Lower lobe of right lung (tissue), 2 donors: ENCODE data around the gene TRIB2. TPM values are rescaled to one million over a fixed set of nuclear protein-coding genes. Genes with fewer than 3 reads are reported as not detected.

Source experiments
- ATAC-seq, 2 donors: fragments of 200-7000 bp; cut with Tn5 transposase; one replicate each; pipeline ENCODE4 v1.9.1; 2020 to 2022; ENCODE audit warnings: mild to moderate bottlenecking in 2 of 2, moderate library complexity in 2 of 2
- DNase-seq: peaks from one replicate; pipeline ENCODE4 v3.0.0-alpha.2; 2020
- H3K27ac ChIP-seq: fragments of 200-600 bp; one replicate; pipeline ENCODE4 v1.8.0; 2022
- H3K27me3 ChIP-seq: fragments of 200-600 bp; one replicate; pipeline ENCODE4 v1.8.0; 2022; ENCODE audit warnings: low read depth
- H3K36me3 ChIP-seq: fragments of 200-600 bp; one replicate; pipeline ENCODE4 v1.8.0; 2022; ENCODE audit warnings: mild to moderate bottlenecking
- H3K4me1 ChIP-seq: fragments of 200-600 bp; one replicate; pipeline ENCODE4 v1.8.0; 2022
- H3K4me3 ChIP-seq: fragments of 200-600 bp; one replicate; pipeline ENCODE4 v1.8.0; 2022; ENCODE audit warnings: mild to moderate bottlenecking
- H3K9me3 ChIP-seq: fragments of 200-600 bp; one replicate; pipeline ENCODE4 v1.8.0; 2022
- intact Hi-C: fragments of 100-400 bp; cut with DNase I; formaldehyde crosslinking; loops from one replicate; pipeline ENCODE4 v1.11.0; 2022
- total RNA-seq: library from RNA; stranded (reverse); fragmentation: NEBNext Ultra II Directional; extraction: Animal tissue kit (Norgen Biotek cat#: 25700); gene quantifications from one replicate; pipeline ENCODE4 v1.2.1, GENCODE V29; 2021
- TF ChIP-seq, protein P1 (sequence below): fragments of 200-600 bp; IDR thresholded peaks from one replicate; pipeline ENCODE4 v1.8.0; 2022; ENCODE audit warnings: antibody characterized with exemption, mild to moderate bottlenecking
- donor health status: DM: no; HTN: yes; CAD: no; lungs with severe emphysema.

Gene TRIB2
- total RNA-seq, 1 donor from 2014 or later: 35.1 TPM

DNA sequence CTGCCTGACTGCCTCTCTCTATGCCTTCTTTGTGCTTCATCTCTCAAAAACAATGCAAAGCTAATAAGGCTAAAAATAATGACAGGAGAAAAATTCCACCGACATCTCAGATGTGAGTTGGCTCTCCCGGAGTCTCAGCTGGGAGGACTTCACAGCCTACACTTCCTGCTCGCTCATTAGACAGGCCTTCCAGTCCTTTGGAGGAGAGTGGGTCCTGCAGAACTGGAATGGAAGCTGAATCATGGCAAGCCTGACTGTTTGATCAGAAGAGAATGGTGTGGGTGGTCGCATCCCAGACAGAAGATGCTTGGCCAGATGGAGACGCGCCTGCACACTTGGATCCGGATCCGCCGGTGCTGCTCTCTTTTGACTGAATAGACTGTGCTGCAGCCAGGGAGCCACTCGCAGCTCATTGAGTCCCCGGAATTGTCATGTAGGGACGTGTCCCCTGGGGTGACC is 49.7 kb downstream of the TRIB2 start:
- TF ChIP-seq, protein P1, sequence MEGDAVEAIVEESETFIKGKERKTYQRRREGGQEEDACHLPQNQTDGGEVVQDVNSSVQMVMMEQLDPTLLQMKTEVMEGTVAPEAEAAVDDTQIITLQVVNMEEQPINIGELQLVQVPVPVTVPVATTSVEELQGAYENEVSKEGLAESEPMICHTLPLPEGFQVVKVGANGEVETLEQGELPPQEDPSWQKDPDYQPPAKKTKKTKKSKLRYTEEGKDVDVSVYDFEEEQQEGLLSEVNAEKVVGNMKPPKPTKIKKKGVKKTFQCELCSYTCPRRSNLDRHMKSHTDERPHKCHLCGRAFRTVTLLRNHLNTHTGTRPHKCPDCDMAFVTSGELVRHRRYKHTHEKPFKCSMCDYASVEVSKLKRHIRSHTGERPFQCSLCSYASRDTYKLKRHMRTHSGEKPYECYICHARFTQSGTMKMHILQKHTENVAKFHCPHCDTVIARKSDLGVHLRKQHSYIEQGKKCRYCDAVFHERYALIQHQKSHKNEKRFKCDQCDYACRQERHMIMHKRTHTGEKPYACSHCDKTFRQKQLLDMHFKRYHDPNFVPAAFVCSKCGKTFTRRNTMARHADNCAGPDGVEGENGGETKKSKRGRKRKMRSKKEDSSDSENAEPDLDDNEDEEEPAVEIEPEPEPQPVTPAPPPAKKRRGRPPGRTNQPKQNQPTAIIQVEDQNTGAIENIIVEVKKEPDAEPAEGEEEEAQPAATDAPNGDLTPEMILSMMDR: no peak
- H3K27me3 ChIP-seq: peaks cover 5% of the 10 kb centered on the region
- DNase-seq (no peak), ATAC-seq (no peak)
- no peak overlapping the region for H3K4me3 ChIP-seq
- no peak overlapping the region for H3K27ac ChIP-seq
- intact Hi-C loops: no loop called here
- no peaks in the 10 kb centered on the region for H3K36me3 ChIP-seq
- H3K4me1 ChIP-seq: no peaks in the 10 kb centered on the region
- H3K9me3 ChIP-seq: no peaks in the 10 kb centered on the region

DNA sequence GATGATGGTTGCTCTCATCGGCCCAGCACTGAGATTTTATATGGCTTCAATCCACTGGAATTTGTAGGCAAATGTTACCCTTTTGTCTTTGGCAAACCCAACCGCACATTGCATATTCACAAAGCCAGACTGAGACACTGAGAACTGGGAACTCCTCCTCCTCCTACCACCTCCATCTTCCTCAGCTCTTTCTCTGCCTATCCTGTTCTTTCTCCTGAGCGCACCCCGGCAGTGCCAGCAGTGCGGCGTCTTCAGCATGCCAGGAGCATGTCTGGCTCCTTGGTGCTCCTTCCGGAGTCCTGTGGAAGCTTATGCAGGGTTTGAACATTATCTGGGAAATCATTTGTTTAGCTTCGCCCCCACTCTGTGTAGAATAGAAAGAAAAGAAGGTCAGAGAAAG is 50.8 kb downstream of the TRIB2 start:
- Histone ChIP-seq H3K4me3 (no peak overlapping the region), H3K27ac (no peak overlapping the region), H3K4me1 (no peaks in the 10 kb centered on the region), H3K27me3 (peaks cover 5% of the 10 kb centered on the region), H3K36me3 (no peaks in the 10 kb centered on the region), H3K9me3 (no peaks in the 10 kb centered on the region)
- TF ChIP-seq, protein P1: no peak
- DNase-seq (no peak), ATAC-seq (no peak)
- intact Hi-C loops: no loop called here

GRCh38 chr2:12767996-12768624 is 51.4 kb downstream of the TRIB2 start:
- no peak overlapping the region for H3K27ac ChIP-seq
- no peak overlapping the region for H3K4me3 ChIP-seq
- DNase-seq (no peak), ATAC-seq (no peak)
- intact Hi-C loops: no loop called here
- H3K9me3 ChIP-seq: no peaks in the 10 kb centered on the region
- H3K4me1 ChIP-seq: no peaks in the 10 kb centered on the region
- H3K36me3 ChIP-seq: no peaks in the 10 kb centered on the region
- peaks cover 5% of the 10 kb centered on the region for H3K27me3 ChIP-seq
- TF ChIP-seq, protein P1: no peak

DNA sequence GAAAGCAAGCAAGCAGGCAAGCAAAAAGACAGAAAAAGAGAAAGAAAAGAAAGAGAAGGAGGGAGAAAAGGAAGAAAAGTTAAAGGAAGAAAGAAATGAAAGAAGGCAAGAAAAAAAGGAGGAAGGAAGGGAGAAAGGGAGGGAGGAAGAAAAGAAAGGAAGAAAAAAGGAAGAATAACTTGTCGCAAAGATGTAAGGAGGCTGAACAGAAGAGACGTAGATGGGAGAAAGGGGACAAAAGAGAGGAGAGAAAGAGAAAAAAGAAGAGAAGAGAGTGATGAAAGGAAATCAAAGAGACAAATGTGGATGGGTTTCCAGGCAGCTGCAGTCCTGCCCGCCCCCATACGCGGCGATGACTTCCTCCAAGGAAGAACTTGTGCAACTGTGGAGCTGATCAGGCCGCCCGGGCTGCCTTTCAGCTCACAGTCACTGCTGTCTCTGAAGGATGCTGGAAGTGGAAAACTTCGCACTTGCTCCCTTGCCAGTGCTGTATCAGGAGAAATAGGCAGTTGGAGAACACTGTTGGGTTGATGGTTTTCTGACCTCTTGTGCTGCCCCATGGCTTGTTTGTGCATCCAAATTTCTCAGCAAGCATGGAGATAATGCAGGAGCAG is 52.9 kb downstream of the TRIB2 start:
- TF ChIP-seq, protein P1: no peak
- Histone ChIP-seq H3K4me1 (no peaks in the 10 kb centered on the region), H3K36me3 (no peaks in the 10 kb centered on the region), H3K27me3 (peaks cover 5% of the 10 kb centered on the region), H3K27ac (no peak overlapping the region), H3K4me3 (no peak overlapping the region), H3K9me3 (no peaks in the 10 kb centered on the region)
- peak; percentile 56 for DNase-seq
- ATAC-seq: no peak
- intact Hi-C loops: no loop called here

GRCh38 chr2:12770300-12770968 is 53.7 kb downstream of the TRIB2 start:
- TF ChIP-seq, protein P1: no peak
- Histone ChIP-seq H3K27me3 (peaks cover 5% of the 10 kb centered on the region), H3K9me3 (no peaks in the 10 kb centered on the region), H3K4me1 (no peaks in the 10 kb centered on the region), H3K27ac (no peak overlapping the region), H3K4me3 (no peak overlapping the region), H3K36me3 (no peaks in the 10 kb centered on the region)
- intact Hi-C loops: no loop called here
- ATAC-seq: no peak
- no peak for DNase-seq
